ENCODE data around the gene KLHL24.
"Not testable (repeated sequence)": the region's sequence is repeated elsewhere in the genome, so short reads cannot be mapped to it uniquely, and the experiment has no call there.

The KLHL24 gene

GRCh38 chr3:183634707-183635106, 716 bp upstream of the KLHL24 start:
- TF ChIP-seq POU2F2 (IDR thresholded peaks at IDR 0.05; ENCODE audit: low read depth, low read length) (no peak), POLR2A (IDR thresholded peaks at IDR 0.05; ENCODE audit: low read depth, low read length) (no peak), PAX5 (IDR thresholded peaks at IDR 0.05; ENCODE audit: insufficient read depth, low read length, severe bottlenecking) (no peak), POLR2AphosphoS5 (IDR thresholded peaks at IDR 0.05; ENCODE audit: low read depth, low read length) (no peak)
- DNase-seq (ENCODE audit: insufficient read length, low spot score) (no peak), FAIRE-seq (no peak)

GRCh38 chr3:183635107-183635430, 354 bp upstream of the KLHL24 start:
- TF ChIP-seq POLR2AphosphoS5 (IDR thresholded peaks at IDR 0.05; ENCODE audit: low read depth, low read length) (no peak), SPI1 (IDR thresholded peaks at IDR 0.05; ENCODE audit: low read depth, low read length) (no peak), POLR2A (IDR thresholded peaks at IDR 0.05; ENCODE audit: low read depth, low read length) (no peak), TAF1 (IDR thresholded peaks at IDR 0.05; ENCODE audit: low read depth, low read length) (no peak), POU2F2 (IDR thresholded peaks at IDR 0.05; ENCODE audit: low read depth, low read length) (no peak), PAX5 (IDR thresholded peaks at IDR 0.05; ENCODE audit: insufficient read depth, low read length, severe bottlenecking) (no peak)
- FAIRE-seq (no peak), DNase-seq (ENCODE audit: insufficient read length, low spot score) (no peak)

GRCh38 chr3:183636221-183637105, 1.0 kb downstream of the KLHL24 start:
- TF ChIP-seq POU2F2 (IDR thresholded peaks at IDR 0.05; ENCODE audit: low read depth, low read length), result no peak
- 0 out of 2 replicates have a peak, but pooled peaks have one; percentile 9 for TF ChIP-seq SPI1 (IDR thresholded peaks at IDR 0.05; ENCODE audit: low read depth, low read length)
- TF ChIP-seq POLR2A (IDR thresholded peaks at IDR 0.05; ENCODE audit: low read depth, low read length), result peak; percentile 72; the same call in 1 of the 2 replicates
- TF ChIP-seq TAF1 (IDR thresholded peaks at IDR 0.05; ENCODE audit: low read depth, low read length), result peak; percentile 58; the same call in 1 of the 2 replicates
- FAIRE-seq (peak; percentile 95), DNase-seq (ENCODE audit: insufficient read length, low spot score) (peak; percentile 67)

GRCh38 chr3:183637106-183637486, 1.7 kb downstream of the KLHL24 start:
- DNase-seq (ENCODE audit: insufficient read length, low spot score), result no peak
- no peak for FAIRE-seq
- no peak for TF ChIP-seq POLR2AphosphoS5 (IDR thresholded peaks at IDR 0.05; ENCODE audit: low read depth, low read length)
- TF ChIP-seq SPI1 (IDR thresholded peaks at IDR 0.05; ENCODE audit: low read depth, low read length), result no peak
- TF ChIP-seq POLR2A (IDR thresholded peaks at IDR 0.05; ENCODE audit: low read depth, low read length), result no peak

GRCh38 chr3:183637633-183638032, 2.2 kb downstream of the KLHL24 start:
- not testable (repeated sequence) for DNase-seq (ENCODE audit: insufficient read length, low spot score); FAIRE-seq

GRCh38 chr3:183638101-183638852, 2.9 kb downstream of the KLHL24 start:
- no peak for FAIRE-seq
- DNase-seq (ENCODE audit: insufficient read length, low spot score), result no peak
- no peak for TF ChIP-seq SPI1 (IDR thresholded peaks at IDR 0.05; ENCODE audit: low read depth, low read length)

GRCh38 chr3:183640635-183641034, 5.2 kb downstream of the KLHL24 start:
- not testable (repeated sequence) for FAIRE-seq; DNase-seq (ENCODE audit: insufficient read length, low spot score)

GRCh38 chr3:183641882-183642281, 6.5 kb downstream of the KLHL24 start:
- TF ChIP-seq TAF1 (IDR thresholded peaks at IDR 0.05; ENCODE audit: low read depth, low read length), result no peak
- TF ChIP-seq POLR2A (IDR thresholded peaks at IDR 0.05; ENCODE audit: low read depth, low read length), result no peak
- TF ChIP-seq POU2F2 (IDR thresholded peaks at IDR 0.05; ENCODE audit: low read depth, low read length), result no peak
- TF ChIP-seq POLR2AphosphoS5 (IDR thresholded peaks at IDR 0.05; ENCODE audit: low read depth, low read length), result no peak
- no peak for TF ChIP-seq SPI1 (IDR thresholded peaks at IDR 0.05; ENCODE audit: low read depth, low read length)
- TF ChIP-seq PAX5 (IDR thresholded peaks at IDR 0.05; ENCODE audit: insufficient read depth, low read length, severe bottlenecking), result no peak
- FAIRE-seq (no peak), DNase-seq (ENCODE audit: insufficient read length, low spot score) (no peak)

GRCh38 chr3:183644244-183644643, 8.8 kb downstream of the KLHL24 start:
- FAIRE-seq (no peak), DNase-seq (ENCODE audit: insufficient read length, low spot score) (no peak)
- TF ChIP-seq POLR2AphosphoS5 (IDR thresholded peaks at IDR 0.05; ENCODE audit: low read depth, low read length), result no peak
- TF ChIP-seq POU2F2 (IDR thresholded peaks at IDR 0.05; ENCODE audit: low read depth, low read length), result no peak
- TF ChIP-seq SPI1 (IDR thresholded peaks at IDR 0.05; ENCODE audit: low read depth, low read length), result no peak
- TF ChIP-seq TAF1 (IDR thresholded peaks at IDR 0.05; ENCODE audit: low read depth, low read length), result no peak
- TF ChIP-seq POLR2A (IDR thresholded peaks at IDR 0.05; ENCODE audit: low read depth, low read length), result no peak
- no peak for TF ChIP-seq PAX5 (IDR thresholded peaks at IDR 0.05; ENCODE audit: insufficient read depth, low read length, severe bottlenecking)

GRCh38 chr3:183645254-183645653, 9.8 kb downstream of the KLHL24 start:
- FAIRE-seq (no peak), DNase-seq (ENCODE audit: insufficient read length, low spot score) (no peak)
- TF ChIP-seq POLR2A (IDR thresholded peaks at IDR 0.05; ENCODE audit: low read depth, low read length), result no peak
- TF ChIP-seq PAX5 (IDR thresholded peaks at IDR 0.05; ENCODE audit: insufficient read depth, low read length, severe bottlenecking), result no peak
- no peak for TF ChIP-seq SPI1 (IDR thresholded peaks at IDR 0.05; ENCODE audit: low read depth, low read length)
- TF ChIP-seq POLR2AphosphoS5 (IDR thresholded peaks at IDR 0.05; ENCODE audit: low read depth, low read length), result no peak

GRCh38 chr3:183650554-183650953, 15.1 kb downstream of the KLHL24 start:
- no peak for TF ChIP-seq POLR2AphosphoS5 (IDR thresholded peaks at IDR 0.05; ENCODE audit: low read depth, low read length)
- FAIRE-seq, result no peak

More at GRCh38 chr3:183650554-183650953, 15.1 kb downstream of the KLHL24 start:
- DNase-seq (ENCODE audit: insufficient read length, low spot score), result no peak
